Neural crest cell (in vitro differentiated cells): ENCODE measurements around the gene FLVCR2. TPM values are rescaled to one million over a fixed set of nuclear protein-coding genes. Genes with fewer than 3 reads are reported as not detected.

ENCODE experiments used
- DNase-seq: peaks from one replicate; pipeline ENCODE4 v3.0.0; 2021; ENCODE audit warnings: low read depth, mixed read lengths, low spot score
- H3K27ac Mint-ChIP-seq: one replicate; pipeline ENCODE4 v1.8.0; 2021; ENCODE audit warnings: mild to moderate bottlenecking, mixed read lengths; ENCODE audit not compliant: unreplicated experiment
- H3K27me3 Mint-ChIP-seq: 2 replicates; pipeline ENCODE4 v1.8.0; 2021; ENCODE audit warnings: low read depth, mild to moderate bottlenecking, mixed read lengths
- H3K36me3 Mint-ChIP-seq: 2 replicates; pipeline ENCODE4 v1.8.0; 2021; ENCODE audit warnings: low read depth, mild to moderate bottlenecking, mixed read lengths
- H3K4me1 Mint-ChIP-seq: 2 replicates; pipeline ENCODE4 v1.8.0; 2021; ENCODE audit warnings: mixed read lengths
- H3K4me3 Mint-ChIP-seq: one replicate; pipeline ENCODE4 v1.8.0; 2021; ENCODE audit warnings: mild to moderate bottlenecking, mixed read lengths
- H3K9me3 Mint-ChIP-seq: 2 replicates; pipeline ENCODE4 v1.8.0; 2021; ENCODE audit warnings: mixed read lengths
- total RNA-seq: library from RNA; stranded (reverse); gene quantifications from 2 replicates; pipeline ENCODE4 v1.2.1, GENCODE V29; 2021
- TF ChIP-seq, protein P1 (sequence below): fragments of 200-600 bp; sonication (generic); conservative IDR thresholded peaks from 2 replicates; pipeline ENCODE4 v1.5.0; 2021; ENCODE audit warnings: antibody characterized with exemption, mild to moderate bottlenecking

Gene FLVCR2
- total RNA-seq, 1 donor from 2014 or later, result 3.0 TPM

GRCh38 chr14:75548544-75548943 lies 29.9 kb upstream of the FLVCR2 start:
- Mint-ChIP-seq H3K27me3 (peaks cover 7% of the 10 kb centered on the region), H3K36me3 (no peaks in the 10 kb centered on the region), H3K4me3 (no peak overlapping the region), H3K4me1 (no peaks in the 10 kb centered on the region), H3K27ac (no peak overlapping the region), H3K9me3 (no peaks in the 10 kb centered on the region)
- DNase-seq, result no peak
- TF ChIP-seq, protein P1, sequence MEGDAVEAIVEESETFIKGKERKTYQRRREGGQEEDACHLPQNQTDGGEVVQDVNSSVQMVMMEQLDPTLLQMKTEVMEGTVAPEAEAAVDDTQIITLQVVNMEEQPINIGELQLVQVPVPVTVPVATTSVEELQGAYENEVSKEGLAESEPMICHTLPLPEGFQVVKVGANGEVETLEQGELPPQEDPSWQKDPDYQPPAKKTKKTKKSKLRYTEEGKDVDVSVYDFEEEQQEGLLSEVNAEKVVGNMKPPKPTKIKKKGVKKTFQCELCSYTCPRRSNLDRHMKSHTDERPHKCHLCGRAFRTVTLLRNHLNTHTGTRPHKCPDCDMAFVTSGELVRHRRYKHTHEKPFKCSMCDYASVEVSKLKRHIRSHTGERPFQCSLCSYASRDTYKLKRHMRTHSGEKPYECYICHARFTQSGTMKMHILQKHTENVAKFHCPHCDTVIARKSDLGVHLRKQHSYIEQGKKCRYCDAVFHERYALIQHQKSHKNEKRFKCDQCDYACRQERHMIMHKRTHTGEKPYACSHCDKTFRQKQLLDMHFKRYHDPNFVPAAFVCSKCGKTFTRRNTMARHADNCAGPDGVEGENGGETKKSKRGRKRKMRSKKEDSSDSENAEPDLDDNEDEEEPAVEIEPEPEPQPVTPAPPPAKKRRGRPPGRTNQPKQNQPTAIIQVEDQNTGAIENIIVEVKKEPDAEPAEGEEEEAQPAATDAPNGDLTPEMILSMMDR, result no peak

DNA sequence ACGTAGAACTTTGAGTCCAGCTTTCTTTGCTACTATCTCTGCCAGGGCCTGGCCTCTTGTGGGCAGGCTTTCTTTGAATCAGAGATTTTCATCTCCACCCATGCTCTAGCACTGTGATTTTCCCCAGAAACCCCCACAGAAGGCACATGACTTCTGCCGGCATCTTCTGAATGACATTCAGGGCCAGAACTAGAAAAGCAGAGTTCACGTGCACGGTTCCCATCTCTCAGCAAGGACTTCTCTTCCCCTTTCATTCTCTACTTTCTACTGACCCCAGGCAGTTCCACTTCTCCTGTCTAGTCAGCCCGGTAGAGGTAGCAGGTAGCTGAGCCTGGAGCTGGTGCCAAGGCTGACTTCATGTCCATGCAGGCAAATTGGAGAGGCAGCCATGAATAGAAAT lies 29.3 kb upstream of the FLVCR2 start:
- H3K4me1 Mint-ChIP-seq, result no peaks in the 10 kb centered on the region
- DNase-seq, result no peak
- no peak overlapping the region for H3K4me3 Mint-ChIP-seq
- no peak overlapping the region for H3K27ac Mint-ChIP-seq
- H3K9me3 Mint-ChIP-seq, result no peaks in the 10 kb centered on the region
- H3K27me3 Mint-ChIP-seq, result peaks cover 7% of the 10 kb centered on the region
- TF ChIP-seq, protein P1, result no peak
- H3K36me3 Mint-ChIP-seq, result no peaks in the 10 kb centered on the region

DNA sequence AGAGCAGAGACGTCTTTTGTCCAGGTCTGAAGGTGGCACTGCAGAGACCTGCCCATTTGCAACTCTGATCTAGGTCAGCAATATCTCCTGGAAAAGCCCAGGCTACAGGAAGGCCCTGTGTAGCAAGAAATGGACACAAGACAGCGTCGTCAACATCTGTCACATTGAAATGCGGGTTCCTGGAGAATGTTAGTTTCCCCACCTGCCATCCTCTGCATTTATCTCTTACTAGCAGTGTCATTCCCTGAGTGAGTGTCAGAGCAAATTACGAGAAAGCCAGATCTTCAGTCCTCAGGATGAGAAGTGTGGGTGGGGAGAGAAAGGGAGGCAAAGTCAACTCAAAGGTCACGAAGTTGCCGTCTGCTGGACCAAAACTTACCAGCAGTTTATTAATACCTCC lies 27.4 kb upstream of the FLVCR2 start:
- Mint-ChIP-seq H3K27me3 (peaks cover 10% of the 10 kb centered on the region), H3K27ac (no peak overlapping the region), H3K4me3 (no peak overlapping the region), H3K36me3 (no peaks in the 10 kb centered on the region), H3K9me3 (no peaks in the 10 kb centered on the region), H3K4me1 (no peaks in the 10 kb centered on the region)
- DNase-seq, result no peak
- TF ChIP-seq, protein P1, result no peak

DNA sequence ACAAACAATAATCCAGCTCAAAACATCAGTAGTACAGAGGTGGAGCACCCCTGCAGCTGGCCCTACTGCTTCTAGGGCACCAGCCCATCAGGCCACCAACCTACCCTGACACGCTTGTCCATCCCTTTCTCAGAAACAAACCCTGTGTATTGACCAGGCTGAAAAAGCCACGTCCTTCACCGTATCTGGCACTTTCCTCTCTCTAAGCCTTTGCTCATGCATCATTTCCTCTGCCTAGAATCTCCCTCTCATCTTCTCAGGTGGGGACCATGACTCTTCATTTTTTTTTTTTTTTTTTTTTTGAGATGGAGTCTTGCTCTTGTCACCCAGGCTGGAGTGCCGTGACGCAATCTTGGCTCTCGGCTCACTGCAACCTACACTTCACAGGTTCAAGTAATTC lies 25.3 kb upstream of the FLVCR2 start:
- TF ChIP-seq, protein P1, result no peak
- Mint-ChIP-seq H3K9me3 (no peaks in the 10 kb centered on the region), H3K27me3 (peaks cover 10% of the 10 kb centered on the region), H3K4me1 (no peaks in the 10 kb centered on the region), H3K4me3 (no peak overlapping the region), H3K27ac (no peak overlapping the region), H3K36me3 (no peaks in the 10 kb centered on the region)
- no peak for DNase-seq

DNA sequence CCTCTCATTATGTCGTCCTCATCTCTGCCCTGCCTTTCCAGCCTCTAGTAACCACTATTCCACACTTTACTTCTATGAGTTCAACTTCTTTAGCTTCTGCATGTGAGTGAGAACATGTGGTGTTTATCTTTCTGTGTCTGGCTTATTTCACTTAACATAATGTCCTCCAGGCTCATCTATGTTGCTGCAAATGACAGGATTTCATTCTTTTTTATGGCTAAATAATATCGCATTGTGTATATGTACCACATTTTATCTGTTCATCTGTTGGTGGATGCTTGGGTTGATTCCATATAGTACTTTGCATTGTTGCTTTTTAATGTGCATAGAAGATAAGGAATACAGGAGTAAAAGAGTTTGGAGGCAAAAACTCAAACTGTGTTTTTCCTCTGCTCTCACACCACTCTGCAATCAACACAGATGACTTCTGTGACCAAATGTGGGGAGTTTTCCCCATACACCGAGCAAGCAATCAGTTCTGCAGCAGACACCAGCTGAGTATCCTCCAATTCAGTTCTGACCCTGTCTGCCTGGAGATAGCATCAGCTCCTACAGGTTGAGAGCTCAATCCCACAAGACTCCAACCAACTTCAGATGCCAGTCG lies 24.6 kb upstream of the FLVCR2 start:
- Mint-ChIP-seq H3K4me3 (no peak overlapping the region), H3K36me3 (no peaks in the 10 kb centered on the region), H3K4me1 (no peaks in the 10 kb centered on the region), H3K9me3 (peaks cover 3% of the 10 kb centered on the region), H3K27ac (no peak overlapping the region), H3K27me3 (peaks cover 10% of the 10 kb centered on the region)
- DNase-seq, result no peak
- TF ChIP-seq, protein P1, result no peak
